Right atrium auricular region (tissue), 2 donors: ENCODE results near the gene BRSK1. TPM values are rescaled to one million over a fixed set of nuclear protein-coding genes. Genes with fewer than 3 reads are reported as not detected.

Experiments
- DNase-seq: peaks from one replicate; pipeline ENCODE4 v3.0.0-alpha.2; 2019; ENCODE audit warnings: low spot score
- H3K27ac ChIP-seq, 2 donors: fragments of 200-600 bp; sonication (generic); 1 replicate in 1 of 2; 2 replicates in 1 of 2; pipeline ENCODE4 v1.5.1; 2016 to 2019
- H3K27me3 ChIP-seq, 2 donors: fragments of 200-600 bp; sonication (generic); one replicate each; pipeline versions ENCODE4 v1.5.1 to v1.6.0; 2017 to 2019
- H3K36me3 ChIP-seq: fragments of 200-600 bp; sonication (generic); one replicate; pipeline ENCODE4 v1.5.1; 2016
- H3K4me1 ChIP-seq, 2 donors: fragments of 200-600 bp; sonication (generic); one replicate each; pipeline versions ENCODE4 v1.5.1 to v1.6.0; 2017 to 2019
- H3K4me3 ChIP-seq, 2 donors: fragments of 200-600 bp; sonication (generic); 1 replicate in 1 of 2; 2 replicates in 1 of 2; pipeline ENCODE4 v1.5.1; 2017 to 2019; ENCODE audit warnings: mild to moderate bottlenecking in 1 of 2, moderate library complexity in 1 of 2
- H3K9me3 ChIP-seq, 2 donors: fragments of 200-600 bp; sonication (generic); one replicate each; pipeline ENCODE4 v1.5.1; 2019
- total RNA-seq, 2 donors: library from RNA; depleted of rRNA; stranded (reverse); fragments of >200 nt; gene quantifications; one replicate each; pipeline ENCODE4 v1.1.0, GENCODE V29; 2016
- TF ChIP-seq, protein P1 (sequence below), 2 donors: fragments of 200-600 bp; sonication (generic); IDR thresholded peaks; one replicate each; pipeline ENCODE4 v1.5.1; 2019; ENCODE audit warnings: antibody characterized with exemption in 2 of 2

BRSK1 gene
- total RNA-seq, 2 donors from 2014 or later = 5.6 to 15.6 TPM

DNA sequence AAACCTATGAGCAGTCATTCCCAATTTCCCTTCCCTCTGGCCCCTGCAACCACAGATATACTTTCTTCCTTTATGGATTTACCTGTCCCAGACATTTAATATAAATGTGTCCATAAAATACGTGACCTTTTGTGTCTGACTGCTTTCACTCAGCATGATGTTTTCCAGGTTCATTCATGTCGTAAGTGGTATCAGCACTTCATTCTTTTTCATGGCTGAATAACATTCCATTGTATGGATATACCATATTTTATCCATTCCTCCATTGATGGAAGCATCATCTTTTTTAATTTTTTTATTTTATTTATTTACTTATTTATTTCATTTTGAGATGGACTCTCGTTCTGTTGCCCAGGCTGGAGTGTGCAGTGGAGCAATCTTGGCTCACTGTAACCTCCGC, 17.0 kb upstream of the BRSK1 start:
- DNase-seq = no peak
- TF ChIP-seq, protein P1, sequence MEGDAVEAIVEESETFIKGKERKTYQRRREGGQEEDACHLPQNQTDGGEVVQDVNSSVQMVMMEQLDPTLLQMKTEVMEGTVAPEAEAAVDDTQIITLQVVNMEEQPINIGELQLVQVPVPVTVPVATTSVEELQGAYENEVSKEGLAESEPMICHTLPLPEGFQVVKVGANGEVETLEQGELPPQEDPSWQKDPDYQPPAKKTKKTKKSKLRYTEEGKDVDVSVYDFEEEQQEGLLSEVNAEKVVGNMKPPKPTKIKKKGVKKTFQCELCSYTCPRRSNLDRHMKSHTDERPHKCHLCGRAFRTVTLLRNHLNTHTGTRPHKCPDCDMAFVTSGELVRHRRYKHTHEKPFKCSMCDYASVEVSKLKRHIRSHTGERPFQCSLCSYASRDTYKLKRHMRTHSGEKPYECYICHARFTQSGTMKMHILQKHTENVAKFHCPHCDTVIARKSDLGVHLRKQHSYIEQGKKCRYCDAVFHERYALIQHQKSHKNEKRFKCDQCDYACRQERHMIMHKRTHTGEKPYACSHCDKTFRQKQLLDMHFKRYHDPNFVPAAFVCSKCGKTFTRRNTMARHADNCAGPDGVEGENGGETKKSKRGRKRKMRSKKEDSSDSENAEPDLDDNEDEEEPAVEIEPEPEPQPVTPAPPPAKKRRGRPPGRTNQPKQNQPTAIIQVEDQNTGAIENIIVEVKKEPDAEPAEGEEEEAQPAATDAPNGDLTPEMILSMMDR (IDR thresholded peaks at IDR 0.05) = no peak
- no peaks in the 10 kb centered on the region for H3K36me3 ChIP-seq
- H3K9me3 ChIP-seq = no peaks in the 10 kb centered on the region
- no peaks in the 10 kb centered on the region for H3K27me3 ChIP-seq
- no peaks in the 10 kb centered on the region for H3K4me1 ChIP-seq
- no peak overlapping the region for H3K27ac ChIP-seq
- no peak overlapping the region for H3K4me3 ChIP-seq

DNA sequence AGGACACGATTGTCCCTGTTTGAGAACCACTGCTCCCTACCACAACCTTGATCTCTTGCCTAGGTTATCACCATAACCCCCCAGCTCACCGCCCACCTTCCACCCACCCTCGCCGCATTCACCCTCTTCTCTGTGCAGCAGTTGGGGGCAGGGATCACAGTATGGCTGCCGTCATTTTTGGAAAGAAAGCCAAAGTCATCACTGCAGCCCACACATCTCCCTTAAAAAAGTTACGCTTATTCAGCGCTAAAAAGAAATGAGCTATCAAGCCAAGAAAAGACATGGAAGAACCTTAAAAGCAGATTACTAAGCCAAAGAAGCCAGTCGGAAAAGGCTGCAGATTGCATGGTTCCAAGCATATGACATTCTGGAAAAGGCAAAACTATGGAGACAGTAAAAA, 14.5 kb upstream of the BRSK1 start:
- H3K27ac ChIP-seq = no peak overlapping the region
- H3K4me1 ChIP-seq = no peaks in the 10 kb centered on the region
- no peaks in the 10 kb centered on the region for H3K27me3 ChIP-seq
- H3K4me3 ChIP-seq = no peak overlapping the region
- no peaks in the 10 kb centered on the region for H3K9me3 ChIP-seq
- no peak for DNase-seq
- H3K36me3 ChIP-seq = peaks cover 23% of the 10 kb centered on the region
- TF ChIP-seq, protein P1 (IDR thresholded peaks at IDR 0.05) = no peak

DNA sequence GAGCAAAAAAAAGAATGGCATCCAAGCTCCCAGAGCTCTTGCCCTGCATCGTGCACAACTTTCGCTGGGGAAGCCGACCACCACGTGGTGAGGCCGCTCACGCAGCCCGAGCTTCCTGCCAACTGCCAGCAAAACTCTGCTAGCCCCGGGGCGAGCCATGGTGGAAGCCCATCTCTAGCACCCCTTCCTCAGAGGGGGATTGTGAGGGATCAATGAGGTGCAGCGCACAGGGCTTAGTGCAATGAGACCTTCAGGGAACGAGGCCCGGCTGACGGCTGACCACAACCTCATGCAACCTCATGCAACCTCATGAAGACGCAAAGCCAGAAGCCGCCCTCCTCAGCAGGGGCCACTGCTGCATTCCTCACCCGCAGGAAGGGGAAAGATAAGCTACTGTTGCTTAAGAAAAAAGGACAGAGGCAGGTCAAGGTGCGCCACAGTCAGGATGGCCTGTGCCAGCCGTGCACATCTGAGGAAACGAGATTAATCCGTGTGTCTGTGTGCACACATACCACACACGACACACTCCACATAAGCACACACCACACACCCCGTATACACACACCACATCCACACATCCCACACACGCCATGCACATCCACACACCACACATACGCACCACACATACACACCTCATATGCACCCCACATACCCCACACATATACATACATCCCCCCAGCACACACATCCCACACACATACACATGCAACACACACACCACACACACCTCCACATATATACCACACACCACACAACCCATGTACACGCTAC, 13.4 kb upstream of the BRSK1 start:
- TF ChIP-seq, protein P1 (IDR thresholded peaks at IDR 0.05) = no peak
- no peak for DNase-seq
- H3K4me3 ChIP-seq = no peak overlapping the region
- H3K27ac ChIP-seq = no peak overlapping the region
- H3K9me3 ChIP-seq = no peaks in the 10 kb centered on the region
- H3K27me3 ChIP-seq = no peaks in the 10 kb centered on the region
- no peaks in the 10 kb centered on the region for H3K4me1 ChIP-seq
- peaks cover 26% of the 10 kb centered on the region for H3K36me3 ChIP-seq

DNA sequence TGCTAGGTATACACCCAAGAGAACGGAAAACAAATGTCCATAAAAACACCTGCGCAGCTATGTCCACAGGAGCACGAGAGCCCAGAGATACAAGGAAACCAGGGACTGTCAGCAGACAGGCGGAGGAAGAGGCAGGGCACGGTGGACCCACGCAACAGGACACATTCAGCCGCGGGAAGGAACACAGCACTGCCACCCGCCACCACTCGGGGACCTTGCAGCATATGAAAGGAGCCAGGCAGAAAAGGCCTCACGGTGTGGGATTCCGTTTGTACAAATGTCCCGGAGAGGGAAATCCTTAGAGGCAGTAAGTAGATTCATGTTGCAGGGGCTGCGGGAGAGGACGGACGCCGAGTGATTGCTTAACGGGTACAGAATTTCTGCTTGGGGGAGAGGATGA, 11.7 kb upstream of the BRSK1 start:
- DNase-seq = no peak
- no peaks in the 10 kb centered on the region for H3K9me3 ChIP-seq
- H3K27me3 ChIP-seq = no peaks in the 10 kb centered on the region
- TF ChIP-seq, protein P1 (IDR thresholded peaks at IDR 0.05) = no peak
- no peak overlapping the region for H3K4me3 ChIP-seq
- peaks cover 30% of the 10 kb centered on the region for H3K36me3 ChIP-seq
- H3K4me1 ChIP-seq = no peaks in the 10 kb centered on the region
- H3K27ac ChIP-seq = no peak overlapping the region

DNA sequence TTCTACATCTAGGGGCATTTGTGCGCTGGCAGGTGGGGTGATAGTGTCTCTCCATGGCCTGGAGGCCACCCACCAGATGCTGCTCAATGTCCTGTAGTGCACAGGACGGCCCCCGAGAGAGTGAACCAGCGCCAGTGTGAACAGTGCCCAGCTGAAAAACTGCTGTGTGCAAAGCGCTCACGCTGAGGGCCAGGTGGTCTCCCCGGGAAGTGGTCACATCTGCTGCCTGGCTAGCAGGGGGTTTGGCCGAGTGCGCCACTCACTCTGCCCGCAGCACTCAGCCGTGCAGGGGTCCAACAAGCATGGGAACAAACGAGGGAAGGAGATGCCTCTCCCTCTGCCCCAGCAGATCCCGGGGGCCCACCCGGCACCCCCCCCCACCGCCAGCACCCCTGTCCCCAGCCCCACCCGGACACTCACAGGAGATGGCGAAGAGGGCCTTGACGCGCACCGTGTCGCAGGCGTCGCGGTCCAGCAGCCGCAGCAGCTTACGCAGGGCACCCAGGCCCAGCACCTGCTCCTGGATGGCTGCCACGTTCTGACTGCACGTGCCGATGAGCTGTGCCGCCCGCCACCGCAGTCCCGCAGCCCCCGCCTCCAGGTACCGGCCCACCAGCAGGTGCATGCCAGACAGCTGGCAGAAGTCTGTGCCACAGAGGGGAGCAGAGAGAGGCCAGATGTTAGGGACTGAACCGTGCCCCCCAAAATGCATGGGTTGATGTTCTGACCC, 9.7 kb upstream of the BRSK1 start:
- Histone ChIP-seq H3K27me3 (no peaks in the 10 kb centered on the region), H3K4me1 (peaks cover 0 to 3% of the 10 kb centered on the region in 2 donors), H3K4me3 (no peak overlapping the region), H3K9me3 (no peaks in the 10 kb centered on the region), H3K27ac (no peak overlapping the region), H3K36me3 (peaks cover 38% of the 10 kb centered on the region)
- DNase-seq = no peak
- TF ChIP-seq, protein P1 (IDR thresholded peaks at IDR 0.05) = no peak
